ENCODE data around the gene IL18R1.
A peak's percentile ranks its signal among the peaks of the same experiment; 100 is the strongest.
"Not testable (repeated sequence)": the region's sequence is repeated elsewhere in the genome, so short reads cannot be mapped to it uniquely, and the experiment has no call there.

IL18R1 gene, protein sequence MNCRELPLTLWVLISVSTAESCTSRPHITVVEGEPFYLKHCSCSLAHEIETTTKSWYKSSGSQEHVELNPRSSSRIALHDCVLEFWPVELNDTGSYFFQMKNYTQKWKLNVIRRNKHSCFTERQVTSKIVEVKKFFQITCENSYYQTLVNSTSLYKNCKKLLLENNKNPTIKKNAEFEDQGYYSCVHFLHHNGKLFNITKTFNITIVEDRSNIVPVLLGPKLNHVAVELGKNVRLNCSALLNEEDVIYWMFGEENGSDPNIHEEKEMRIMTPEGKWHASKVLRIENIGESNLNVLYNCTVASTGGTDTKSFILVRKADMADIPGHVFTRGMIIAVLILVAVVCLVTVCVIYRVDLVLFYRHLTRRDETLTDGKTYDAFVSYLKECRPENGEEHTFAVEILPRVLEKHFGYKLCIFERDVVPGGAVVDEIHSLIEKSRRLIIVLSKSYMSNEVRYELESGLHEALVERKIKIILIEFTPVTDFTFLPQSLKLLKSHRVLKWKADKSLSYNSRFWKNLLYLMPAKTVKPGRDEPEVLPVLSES

DNA sequence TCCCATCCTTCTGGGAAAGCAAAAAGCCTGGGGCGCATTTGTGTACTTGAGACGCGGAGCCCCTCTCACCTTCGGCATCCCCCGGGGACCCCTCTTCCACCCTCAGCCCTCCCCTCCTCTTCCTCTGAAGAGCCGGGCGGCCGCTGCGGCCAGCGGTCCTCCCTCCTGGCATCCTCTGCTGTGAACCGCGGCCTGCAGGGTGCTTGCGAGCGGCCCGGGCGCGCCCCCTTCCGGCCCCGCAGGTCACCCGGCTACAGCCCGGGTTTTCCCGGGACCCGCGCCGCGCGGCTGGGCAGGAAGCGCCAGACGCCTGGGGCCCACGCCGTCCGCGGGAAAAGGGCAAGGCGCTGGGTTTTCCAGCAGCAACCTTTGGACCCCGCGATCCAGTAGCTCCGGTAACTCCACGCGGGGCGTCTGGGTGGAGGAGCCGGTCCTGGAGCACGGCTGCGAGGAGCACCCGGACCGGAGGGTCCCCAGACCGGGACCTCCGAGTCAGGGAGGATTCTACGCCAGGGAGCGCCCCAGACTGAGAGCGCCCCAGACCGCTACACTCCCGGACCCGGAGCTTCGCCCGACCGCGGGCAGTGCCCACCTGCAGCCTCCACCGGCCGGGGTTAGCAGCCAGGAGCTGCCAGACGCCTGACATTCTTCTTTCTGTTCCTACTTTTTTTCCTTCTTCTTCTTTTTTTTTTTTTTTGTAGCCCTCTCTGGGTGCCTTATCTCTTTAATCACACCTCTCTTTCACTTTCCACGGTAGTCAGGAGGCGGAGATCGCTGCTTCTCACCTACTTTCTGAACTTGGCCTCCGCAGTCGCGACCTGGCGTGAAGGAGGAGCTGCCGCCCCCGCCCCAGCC is at the start of gene IL18R1:
Gene IL18R1, plus strand, starts transcription at position 271 of the 855 bp plus-strand sequence. CDS start 6,865 bp downstream, outside the sequence.
- DNase-seq = peak; percentile 12

DNA sequence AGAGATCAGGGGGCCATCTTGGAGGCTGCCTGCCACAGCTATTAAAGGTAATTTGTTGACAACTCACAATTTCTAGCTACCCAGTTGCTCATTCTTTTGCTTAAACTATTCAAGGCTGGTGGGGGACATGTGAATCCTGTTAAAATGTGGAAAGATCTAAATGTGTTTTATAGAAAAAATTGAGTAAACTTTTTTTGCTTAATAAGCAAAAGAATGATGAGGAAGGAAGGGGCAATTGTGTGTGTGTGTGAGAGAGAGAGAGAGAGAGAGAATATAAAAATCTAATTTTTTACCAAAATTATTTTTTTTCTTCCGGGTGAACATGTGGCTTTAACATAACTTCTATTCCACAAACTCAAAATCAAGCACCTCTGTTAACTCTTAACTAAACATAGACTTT is 49.5 kb upstream of the IL18R1 start:
- no peak for DNase-seq

GRCh38 chr2:102310964-102311640 is 44.5 kb upstream of the IL18R1 start, which contains the start of gene IL1RL1:
TSS of gene IL1RL1 (plus strand) at chr2:102311563. CDS start at chr2:102338265, 26,702 bp downstream.
- no peak for DNase-seq

- DNase-seq = no peak
These were observed 42.6 kb upstream of the IL18R1 start for GRCh38 chr2:102313025-102313424.

GRCh38 chr2:102313471-102313870 is 42.1 kb upstream of the IL18R1 start:
- DNase-seq = no peak

GRCh38 chr2:102313950-102314349 is 41.6 kb upstream of the IL18R1 start:
- DNase-seq = no peak

DNA sequence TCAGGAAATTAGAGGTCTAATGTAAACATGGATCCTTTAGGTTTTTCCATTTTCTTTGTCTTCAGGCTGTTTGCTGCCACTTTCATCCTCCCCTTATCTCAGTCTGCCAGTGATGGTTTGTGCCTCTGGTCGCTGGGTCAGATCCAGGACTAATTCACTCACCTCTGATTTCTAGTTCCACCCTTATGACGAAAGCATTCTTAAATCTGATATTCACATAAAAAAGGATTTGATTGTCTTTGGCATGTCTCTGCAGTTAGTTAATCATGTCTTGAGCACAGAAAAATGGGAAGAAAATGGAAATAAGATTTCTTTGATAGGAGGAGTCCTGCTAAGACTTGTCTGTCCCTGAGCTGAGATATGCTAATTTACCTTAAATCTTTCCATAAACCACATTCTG is 39.7 kb upstream of the IL18R1 start:
- DNase-seq = no peak

- no peak for DNase-seq
These were observed 37.9 kb upstream of the IL18R1 start for GRCh38 chr2:102317715-102318114.

GRCh38 chr2:102318437-102318836 is 37.2 kb upstream of the IL18R1 start:
- DNase-seq = no peak

GRCh38 chr2:102321941-102322719 is 33.5 kb upstream of the IL18R1 start:
- DNase-seq = no peak

GRCh38 chr2:102324914-102325313 is 30.7 kb upstream of the IL18R1 start:
- not testable (repeated sequence) for DNase-seq

DNA sequence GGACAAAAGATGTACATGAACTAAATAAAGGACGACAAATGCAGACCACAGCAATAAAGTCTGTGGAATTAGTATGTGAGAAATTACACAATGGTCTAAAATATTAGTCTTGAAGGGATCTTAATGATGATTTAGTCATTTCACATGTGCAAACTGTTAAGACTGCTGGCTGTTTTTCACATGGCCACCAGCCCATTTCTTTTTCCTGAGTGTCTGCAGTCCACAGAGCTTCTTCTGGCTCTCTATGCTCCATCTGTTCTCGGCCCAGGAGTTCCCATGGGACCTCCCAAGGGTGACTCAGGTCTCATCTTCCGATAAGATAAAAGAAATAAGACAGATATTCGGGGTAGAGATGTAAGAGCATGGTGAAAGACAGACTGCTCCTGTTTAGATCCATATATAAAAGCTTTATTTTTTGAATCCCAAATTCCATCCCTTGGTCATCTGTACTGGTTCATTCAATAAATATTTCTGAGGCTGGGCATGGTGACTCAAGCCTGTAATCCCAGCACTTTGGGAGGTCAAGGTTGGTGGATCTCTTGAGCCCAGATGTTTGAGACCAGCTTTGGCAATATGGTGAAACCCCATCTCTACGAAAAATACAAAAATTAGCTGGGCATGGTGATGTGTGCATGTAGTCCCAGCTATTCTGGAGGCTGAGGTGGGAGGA is 24.1 kb upstream of the IL18R1 start:
- DNase-seq = no peak

- DNase-seq = no peak
These were observed 21.1 kb upstream of the IL18R1 start for GRCh38 chr2:102334486-102334885.

DNA sequence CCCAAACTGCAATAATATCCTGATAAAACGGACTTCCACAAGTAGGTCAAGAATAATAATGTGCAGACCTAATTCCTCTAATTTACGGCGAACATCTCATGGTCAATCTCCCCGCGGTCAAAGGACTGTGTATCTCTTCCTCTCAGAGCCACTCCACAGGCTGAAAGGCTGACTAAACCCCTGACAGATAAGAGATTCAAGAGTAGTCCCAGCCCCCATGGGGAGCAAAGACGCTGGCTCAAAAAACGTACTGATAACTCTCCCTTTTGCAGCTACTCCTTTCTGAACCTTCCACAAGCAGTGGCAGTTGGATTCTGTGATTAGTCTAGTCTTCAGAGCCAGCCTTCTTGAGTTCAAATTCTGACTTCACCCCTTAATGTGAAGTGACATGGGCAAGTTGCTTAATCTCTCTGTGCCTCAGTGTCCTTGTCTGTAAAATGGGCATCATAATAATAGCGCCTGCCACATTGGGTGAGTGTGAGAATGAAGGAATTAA is 19.7 kb upstream of the IL18R1 start:
- no peak for DNase-seq

DNA sequence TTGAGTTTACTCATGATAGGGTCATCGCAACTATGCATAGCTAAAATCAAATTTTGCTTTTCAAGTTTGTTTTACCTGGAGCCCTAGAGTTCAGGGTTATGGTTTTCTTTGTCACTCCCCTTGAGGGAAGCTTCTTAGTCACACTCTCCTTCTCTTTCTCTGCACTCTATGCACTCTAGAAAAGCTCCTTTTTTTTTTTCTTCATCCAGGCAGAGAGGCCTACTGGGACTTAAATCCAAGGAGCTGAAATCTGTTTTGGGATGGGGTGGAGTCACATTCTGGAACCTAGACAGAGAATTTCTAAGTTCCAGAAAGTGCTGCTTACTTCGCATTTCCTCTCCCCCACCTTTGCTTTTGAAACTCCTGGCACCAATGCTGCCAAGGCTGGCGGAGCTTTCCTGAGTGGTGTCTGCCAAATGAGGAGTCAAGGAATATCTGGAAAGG is 19.1 kb upstream of the IL18R1 start:
- DNase-seq = no peak

DNA sequence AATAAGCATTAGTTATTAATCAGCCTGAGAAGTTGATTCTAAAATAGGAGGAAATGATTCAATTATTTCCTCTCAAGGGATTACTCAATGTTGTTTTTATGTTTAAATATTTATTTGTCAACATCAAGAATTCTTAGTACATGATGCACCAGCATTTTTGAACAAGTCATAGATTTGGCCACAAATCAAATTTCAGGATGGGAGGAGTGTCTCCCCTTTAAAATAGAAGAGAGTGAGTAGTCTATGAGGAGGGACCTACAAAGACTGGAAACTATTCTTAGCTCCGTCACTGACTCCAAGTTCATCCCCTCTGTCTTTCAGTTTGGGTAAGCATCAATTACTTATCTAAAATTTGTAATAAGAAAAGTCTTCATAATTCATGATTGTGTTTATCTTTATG is 18.6 kb upstream of the IL18R1 start:
- DNase-seq = no peak

DNA sequence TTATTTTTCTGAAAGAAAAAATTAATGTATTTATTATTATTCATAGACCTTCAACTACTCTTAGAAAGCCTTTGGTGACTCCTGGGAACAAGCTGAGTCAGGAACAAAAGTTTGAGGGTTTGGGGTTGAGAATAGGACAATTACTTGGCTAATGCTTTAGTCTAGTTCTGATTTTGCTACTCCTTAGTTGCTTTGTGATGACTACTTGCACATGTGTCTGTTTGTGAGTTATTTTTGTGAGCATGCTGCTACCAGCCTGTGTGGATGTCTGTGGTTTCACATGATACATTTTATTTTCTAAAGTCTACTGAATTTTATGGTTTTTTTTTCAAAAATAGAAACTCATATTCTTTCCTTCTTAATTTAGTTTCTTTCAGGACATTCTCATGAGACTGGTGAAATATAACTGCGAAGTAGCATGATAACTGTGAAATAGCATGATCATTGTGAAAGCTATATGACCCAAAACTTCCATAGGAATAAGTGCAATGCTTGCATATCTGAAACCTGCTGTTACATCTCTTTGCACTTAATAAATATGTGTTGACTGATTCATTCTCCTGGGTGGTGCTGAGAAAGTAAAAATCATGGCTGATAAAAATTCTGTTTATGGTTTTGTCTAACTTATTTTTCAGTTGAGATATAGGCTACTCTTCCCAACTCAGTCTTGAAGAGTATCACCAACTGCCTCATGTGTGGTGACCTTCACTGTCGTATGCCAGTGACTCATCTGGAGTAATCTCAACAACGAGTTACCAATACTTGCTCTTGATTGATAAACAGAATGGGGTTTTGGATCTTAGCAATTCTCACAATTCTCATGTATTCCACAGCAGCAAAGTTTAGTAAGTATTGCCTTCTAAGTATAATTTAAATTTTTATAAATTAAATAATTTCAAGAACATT is 17.9 kb upstream of the IL18R1 start:
- DNase-seq = no peak

- no peak for DNase-seq
These were observed 14.8 kb upstream of the IL18R1 start for GRCh38 chr2:102340778-102341177.

DNA sequence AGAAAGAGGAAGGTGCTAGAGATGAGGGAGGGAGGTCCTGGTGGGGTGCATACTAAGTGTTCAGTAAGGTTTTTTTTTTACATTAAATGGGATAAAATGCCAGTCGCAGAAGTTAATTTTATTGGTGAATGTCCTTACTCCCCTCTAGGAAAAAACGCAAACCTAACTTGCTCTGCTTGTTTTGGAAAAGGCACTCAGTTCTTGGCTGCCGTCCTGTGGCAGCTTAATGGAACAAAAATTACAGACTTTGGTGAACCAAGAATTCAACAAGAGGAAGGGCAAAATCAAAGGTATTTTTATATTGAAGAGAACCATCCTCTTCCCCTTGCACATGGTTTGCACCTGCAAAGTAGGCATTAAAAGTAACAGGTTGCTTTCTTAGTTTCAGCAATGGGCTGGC is 12.7 kb upstream of the IL18R1 start:
- DNase-seq = no peak

GRCh38 chr2:102344397-102344796 is 11.2 kb upstream of the IL18R1 start:
- DNase-seq = no peak
